Neuron (in vitro differentiated cells): Measurements from ENCODE around the gene GNRH2.
"Not testable (repeated sequence)": the region's sequence is repeated elsewhere in the genome, so short reads cannot be mapped to it uniquely, and the experiment has no call there.

ENCODE experiments used
- H2AFZ ChIP-seq: one replicate; pipeline ENCODE4 v1.6.1; 2013; ENCODE audit warnings: low read depth, mild to moderate bottlenecking, inconsistent platforms, low read length, moderate library complexity
- H3K27me3 ChIP-seq: one replicate; pipeline ENCODE4 v1.6.1; 2013; ENCODE audit warnings: low read length; ENCODE audit not compliant: insufficient read depth
- H3K36me3 ChIP-seq: one replicate; pipeline ENCODE4 v1.6.1; 2013; ENCODE audit warnings: low read length; ENCODE audit not compliant: insufficient read depth
- H3K4me1 ChIP-seq: one replicate; pipeline ENCODE4 v1.6.1; 2013; ENCODE audit warnings: low read length; ENCODE audit not compliant: insufficient read depth
- H3K4me3 ChIP-seq: 2 replicates; pipeline ENCODE4 v1.5.1; 2013; ENCODE audit warnings: mild to moderate bottlenecking, low read length, moderate library complexity
- H3K9me3 ChIP-seq: one replicate; pipeline ENCODE4 v1.6.1; 2013; ENCODE audit warnings: low read length

The GNRH2 gene

GRCh38 chr20:3022559-3023490 is 20.6 kb upstream of the GNRH2 start:
- H3K4me1 ChIP-seq, H3K9me3 ChIP-seq, H3K27me3 ChIP-seq, H3K4me3 ChIP-seq, H2AFZ ChIP-seq: not testable (repeated sequence)
- H3K36me3 ChIP-seq: peaks cover 69% of the 10 kb centered on the region

GRCh38 chr20:3027987-3028386 is 15.4 kb upstream of the GNRH2 start:
- no peak overlapping the region for H3K4me3 ChIP-seq
- no peak overlapping the region for H2AFZ ChIP-seq
- H3K36me3 ChIP-seq: peaks cover 80% of the 10 kb centered on the region
- H3K27me3 ChIP-seq: no peaks in the 10 kb centered on the region
- no peaks in the 10 kb centered on the region for H3K9me3 ChIP-seq
- no peaks in the 10 kb centered on the region for H3K4me1 ChIP-seq

- no peaks in the 10 kb centered on the region for H3K27me3 ChIP-seq
- no peaks in the 10 kb centered on the region for H3K4me1 ChIP-seq
- H3K9me3 ChIP-seq: no peaks in the 10 kb centered on the region
- no peak overlapping the region for H3K4me3 ChIP-seq
- H2AFZ ChIP-seq: no peak overlapping the region
- H3K36me3 ChIP-seq: peaks cover 83% of the 10 kb centered on the region
Measured at GRCh38 chr20:3031524-3032147, 11.8 kb upstream of the GNRH2 start.

- Histone ChIP-seq H3K36me3 (peaks cover 83% of the 10 kb centered on the region), H3K27me3 (no peaks in the 10 kb centered on the region), H3K9me3 (no peaks in the 10 kb centered on the region), H3K4me1 (no peaks in the 10 kb centered on the region), H2AFZ (no peak overlapping the region), H3K4me3 (no peak overlapping the region)
Measured at GRCh38 chr20:3032624-3033023, 10.8 kb upstream of the GNRH2 start.

GRCh38 chr20:3037654-3038053 is 5.8 kb upstream of the GNRH2 start:
- Histone ChIP-seq H3K36me3 (peaks cover 84% of the 10 kb centered on the region), H3K4me3 (no peak overlapping the region)

GRCh38 chr20:3038454-3038853 is 5.0 kb upstream of the GNRH2 start:
- Histone ChIP-seq H3K4me3 (no peak overlapping the region), H2AFZ (no peak overlapping the region), H3K4me1 (no peaks in the 10 kb centered on the region), H3K27me3 (no peaks in the 10 kb centered on the region), H3K9me3 (no peaks in the 10 kb centered on the region), H3K36me3 (peaks cover 77% of the 10 kb centered on the region)

More at GRCh38 chr20:3037654-3038053, 5.8 kb upstream of the GNRH2 start:
- no peaks in the 10 kb centered on the region for H3K27me3 ChIP-seq
- no peak overlapping the region for H2AFZ ChIP-seq
- H3K4me1 ChIP-seq: no peaks in the 10 kb centered on the region
- no peaks in the 10 kb centered on the region for H3K9me3 ChIP-seq

- peaks cover 74% of the 10 kb centered on the region for H3K36me3 ChIP-seq
Measured at GRCh38 chr20:3039426-3039825, 4.0 kb upstream of the GNRH2 start.

GRCh38 chr20:3040086-3040485 is 3.3 kb upstream of the GNRH2 start:
- H3K4me1 ChIP-seq: peaks cover 3% of the 10 kb centered on the region
- no peak overlapping the region for H2AFZ ChIP-seq
- H3K9me3 ChIP-seq: no peaks in the 10 kb centered on the region
- no peak overlapping the region for H3K4me3 ChIP-seq
- no peaks in the 10 kb centered on the region for H3K27me3 ChIP-seq
- peaks cover 67% of the 10 kb centered on the region for H3K36me3 ChIP-seq

More at GRCh38 chr20:3039426-3039825, 4.0 kb upstream of the GNRH2 start:
- H3K4me3 ChIP-seq: no peak overlapping the region
- no peaks in the 10 kb centered on the region for H3K4me1 ChIP-seq
- H3K9me3 ChIP-seq: no peaks in the 10 kb centered on the region
- no peaks in the 10 kb centered on the region for H3K27me3 ChIP-seq
- no peak overlapping the region for H2AFZ ChIP-seq

- peaks cover 49% of the 10 kb centered on the region for H3K36me3 ChIP-seq
- H3K27me3 ChIP-seq: no peaks in the 10 kb centered on the region
- H2AFZ ChIP-seq: no peak overlapping the region
- H3K9me3 ChIP-seq: no peaks in the 10 kb centered on the region
- peaks cover 9% of the 10 kb centered on the region for H3K4me1 ChIP-seq
- no peak overlapping the region for H3K4me3 ChIP-seq
Measured at GRCh38 chr20:3041854-3042409, 1.5 kb upstream of the GNRH2 start.

GRCh38 chr20:3042625-3043024 is 797 bp upstream of the GNRH2 start:
- H2AFZ ChIP-seq: no peak overlapping the region
- H3K4me1 ChIP-seq: peaks cover 11% of the 10 kb centered on the region
- H3K27me3 ChIP-seq: no peaks in the 10 kb centered on the region
- H3K9me3 ChIP-seq: no peaks in the 10 kb centered on the region
- no peak overlapping the region for H3K4me3 ChIP-seq
- peaks cover 46% of the 10 kb centered on the region for H3K36me3 ChIP-seq

- no peaks in the 10 kb centered on the region for H3K27me3 ChIP-seq
- H3K9me3 ChIP-seq: no peaks in the 10 kb centered on the region
- H3K36me3 ChIP-seq: peaks cover 43% of the 10 kb centered on the region
- no peak overlapping the region for H3K4me3 ChIP-seq
- no peak overlapping the region for H2AFZ ChIP-seq
- peaks cover 11% of the 10 kb centered on the region for H3K4me1 ChIP-seq
Measured at GRCh38 chr20:3044336-3044965, 1.0 kb downstream of the GNRH2 start.

GRCh38 chr20:3045042-3045815 is 1.8 kb downstream of the GNRH2 start:
- Histone ChIP-seq H3K4me3 (peak overlapping the region; percentile 96), H3K27me3 (no peaks in the 10 kb centered on the region), H3K36me3 (peaks cover 41% of the 10 kb centered on the region), H3K4me1 (peaks cover 11% of the 10 kb centered on the region), H2AFZ (peak overlapping the region; percentile 77), H3K9me3 (no peaks in the 10 kb centered on the region)
